ENCODE results near the gene RNF213.

Gene RNF213

GRCh38 chr17:80441133-80441578, 180.5 kb downstream of the RNF213 start:
- no peak for DNase-seq

GRCh38 chr17:80441598-80442322, 181.1 kb downstream of the RNF213 start:
- no peak for DNase-seq

GRCh38 chr17:80442323-80442659, 181.6 kb downstream of the RNF213 start:
- DNase-seq: no peak

GRCh38 chr17:80442764-80443163, 182.1 kb downstream of the RNF213 start:
- no peak for DNase-seq

GRCh38 chr17:80443498-80443897, 182.8 kb downstream of the RNF213 start:
- DNase-seq: no peak

- DNase-seq: no peak
Observed at GRCh38 chr17:80443916-80444643, 183.4 kb downstream of the RNF213 start.

- DNase-seq: no peak
Observed at GRCh38 chr17:80444644-80444979, 184.0 kb downstream of the RNF213 start.

- no peak for DNase-seq
Observed at GRCh38 chr17:80445007-80445725, 184.5 kb downstream of the RNF213 start.

- DNase-seq: no peak
Observed at GRCh38 chr17:80445726-80446110, 185.1 kb downstream of the RNF213 start.

- no peak for DNase-seq
Observed at GRCh38 chr17:80446645-80447405, 186.2 kb downstream of the RNF213 start.

GRCh38 chr17:80447790-80448189, 187.1 kb downstream of the RNF213 start:
- no peak for DNase-seq

Data from DMS79 treated with DMSO at 0.1 percent for 48 hours (cell line).